ENCODE measurements around the gene PTPDC1. TPM values are rescaled to one million over a fixed set of nuclear protein-coding genes. Genes with fewer than 3 reads are reported as not detected.

The PTPDC1 gene
- total and polyA plus RNA-seq, 9 of the 15 experiments (the other 6 are each of a cell fraction or from before 2014, with no cell fraction given), result 1.1 to 8.1 (median 5.7) TPM

GRCh38 chr9:94112716-94113465 lies 28.6 kb downstream of the PTPDC1 start:
- intact Hi-C loops (cut with micrococcal nuclease), result no loop called here
- Histone ChIP-seq H3K4me3 (no peak overlapping the region), H3K79me2 (ENCODE audit: control insufficient read depth, insufficient read depth, low read length) (no peaks in the 10 kb centered on the region), H3K27me3 (ENCODE audit: control insufficient read depth in 2 of 2, insufficient read depth in 2 of 2, low read length in 2 of 2) (no peaks in the 10 kb centered on the region), H3K27ac (ENCODE audit: extremely low read depth, low read depth, low read length) (peak overlapping the region; percentile 64), H3K4me1 (replicated peaks in 1 of 2; ENCODE audit: control insufficient read depth in 2 of 2, insufficient read depth in 2 of 2, low read length in 2 of 2) (peaks cover 13 to 34% of the 10 kb centered on the region in 2 experiments), H3K9me3 (replicated peaks; ENCODE audit: control insufficient read depth, insufficient read depth, low read depth, low read length) (no peaks in the 10 kb centered on the region), H2AFZ (ENCODE audit: low read depth, low read length) (peak overlapping the region; percentile 84), H3K9me1 (ENCODE audit: control insufficient read depth, insufficient read depth, low read length) (no peaks in the 10 kb centered on the region), H3K9ac (ENCODE audit: insufficient read depth in 1 of 2, low read depth in 2 of 2, low read length in 2 of 2) (peak overlapping the region; percentile 49 to 76; a peak in 3 of 4 replicates), H3K4me2 (ENCODE audit: insufficient read depth, low read length) (peak overlapping the region; percentile 57), H3K36me3 (ENCODE audit: control insufficient read depth, insufficient read depth, low read length) (no peaks in the 10 kb centered on the region), H4K20me1 (replicated peaks; ENCODE audit: control insufficient read depth, insufficient read depth, low read length) (no peaks in the 10 kb centered on the region)
- DNase-seq (ENCODE audit: extremely low read depth in 1 of 4, low spot score in 3 of 4) (peak in 2 of 4 experiments; percentile 40 to 61), FAIRE-seq (peak; percentile 65), ATAC-seq (peak; percentile 70)
- WGBS (ENCODE audit: insufficient coverage, low coverage, missing lambda C conversion rate), result 19% methylated on average over 8 of the region's 8 CpGs
- CTCF ChIA-PET (ENCODE audit: low intra/inter-chr PET ratio), result no interaction called here
- BruUV-seq (replicated peaks), result no TSS peak
- in situ Hi-C loops (cut with MboI), result no loop called here
- POLR2A ChIA-PET, result interaction anchor here (0.6 to 1.5 kb wide), 4 partner anchors 8 to 602 kb away, joined by 3 to 5 read pairs (median 3); no protein-coding TSS in a partner anchor
- TF ChIP-seq YY1 (IDR thresholded peaks at IDR 0.05; ENCODE audit: borderline replicate concordance in 1 of 3, control insufficient read depth in 1 of 3, extremely low read depth in 1 of 3, insufficient read depth in 3 of 3, insufficient read length in 1 of 3, insufficient replicate concordance in 2 of 3, low read depth in 1 of 3, low read length in 2 of 3) (peak in 1 of 3 experiments; percentile 69), ZNF384 (IDR thresholded peaks at IDR 0.05; ENCODE audit: low read depth, low read length) (0 out of 2 replicates have a peak, but pooled peaks have one; percentile 38), CUX1 (CRISPR knock-in tag; IDR thresholded peaks at IDR 0.05) (peak; percentile 55; the same call in 1 of the 2 replicates), PTRF (tag; IDR thresholded peaks at IDR 0.05) (no peak), CBFA2T3 (IDR thresholded peaks at IDR 0.05) (peak; percentile 2; the same call in 1 of the 2 replicates), AFF4 (CRISPR knock-in tag; IDR thresholded peaks at IDR 0.05) (no peak), MYNN (IDR thresholded peaks at IDR 0.05) (no peak), MYNN (CRISPR knock-in tag; IDR thresholded peaks at IDR 0.05) (no peak), FOXP4 (CRISPR knock-in tag; IDR thresholded peaks at IDR 0.05; ENCODE audit: borderline replicate concordance) (no peak)

Data from K562 (cell line).